Measurements from ENCODE around the gene PODXL2.

Gene PODXL2, protein sequence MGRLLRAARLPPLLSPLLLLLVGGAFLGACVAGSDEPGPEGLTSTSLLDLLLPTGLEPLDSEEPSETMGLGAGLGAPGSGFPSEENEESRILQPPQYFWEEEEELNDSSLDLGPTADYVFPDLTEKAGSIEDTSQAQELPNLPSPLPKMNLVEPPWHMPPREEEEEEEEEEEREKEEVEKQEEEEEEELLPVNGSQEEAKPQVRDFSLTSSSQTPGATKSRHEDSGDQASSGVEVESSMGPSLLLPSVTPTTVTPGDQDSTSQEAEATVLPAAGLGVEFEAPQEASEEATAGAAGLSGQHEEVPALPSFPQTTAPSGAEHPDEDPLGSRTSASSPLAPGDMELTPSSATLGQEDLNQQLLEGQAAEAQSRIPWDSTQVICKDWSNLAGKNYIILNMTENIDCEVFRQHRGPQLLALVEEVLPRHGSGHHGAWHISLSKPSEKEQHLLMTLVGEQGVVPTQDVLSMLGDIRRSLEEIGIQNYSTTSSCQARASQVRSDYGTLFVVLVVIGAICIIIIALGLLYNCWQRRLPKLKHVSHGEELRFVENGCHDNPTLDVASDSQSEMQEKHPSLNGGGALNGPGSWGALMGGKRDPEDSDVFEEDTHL

GRCh38 chr3:127628788-127629466 lies at the start of gene PODXL2:
TSS of gene PODXL2 (plus strand) at chr3:127629185. CDS start at chr3:127629220, 35 bp downstream.
- peak; percentile 17 for DNase-seq

- no peak for DNase-seq
Measured at GRCh38 chr3:127580327-127581060, 48.5 kb upstream of the PODXL2 start.

GRCh38 chr3:127584734-127585133 lies 44.3 kb upstream of the PODXL2 start:
- no peak for DNase-seq

DNA sequence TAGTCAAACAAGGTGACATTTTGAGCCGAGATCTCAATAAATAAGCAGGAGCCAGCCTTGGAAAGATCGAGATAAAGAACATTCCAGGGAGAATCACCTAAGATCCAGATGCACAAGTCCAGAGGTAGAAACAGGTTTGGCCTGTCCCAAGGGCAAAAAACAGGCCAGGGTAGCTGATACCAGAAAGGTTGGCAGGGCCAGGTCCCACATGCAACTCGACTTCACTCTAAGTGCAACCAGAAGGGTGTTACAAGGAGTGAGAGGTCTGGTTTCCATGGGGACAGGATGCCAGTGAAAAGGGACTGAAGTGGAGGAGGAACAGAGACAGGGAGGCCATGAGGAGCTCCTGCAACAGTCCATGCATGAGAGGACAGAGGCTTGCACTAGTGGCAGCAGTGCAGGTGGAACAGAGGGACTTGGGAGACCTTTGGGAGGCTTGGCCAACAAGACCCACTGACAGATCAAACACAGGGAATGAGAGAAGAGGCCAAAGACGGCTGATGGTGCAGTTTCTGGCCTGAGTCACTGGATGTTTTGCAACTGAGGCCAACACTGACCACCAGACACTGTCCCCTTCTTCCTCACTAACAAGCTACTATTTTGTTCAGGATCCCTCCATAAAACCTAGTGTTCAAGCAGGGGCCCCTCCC lies 43.7 kb upstream of the PODXL2 start:
- no peak for DNase-seq

GRCh38 chr3:127585813-127586413 lies 43.1 kb upstream of the PODXL2 start:
- no peak for DNase-seq

DNA sequence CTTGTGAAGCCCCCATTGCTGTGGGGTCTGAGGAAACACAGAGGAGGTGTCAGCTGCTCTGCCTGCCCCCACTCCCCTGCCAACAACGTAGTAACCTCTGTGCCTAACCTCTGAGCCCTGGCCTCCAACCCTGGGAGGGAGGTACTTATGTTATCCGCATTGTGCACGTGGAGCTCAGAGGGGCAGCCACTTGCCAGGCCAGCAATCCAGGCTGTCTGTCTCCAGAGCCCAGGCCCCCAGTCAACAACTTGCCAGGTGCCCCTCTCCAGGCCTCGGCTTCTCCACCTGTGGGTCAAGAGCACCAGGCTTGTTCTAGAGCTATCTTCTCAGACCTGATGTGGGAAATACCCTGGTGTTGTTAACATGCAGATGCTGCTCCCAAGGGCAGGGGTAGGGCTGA lies 41.1 kb upstream of the PODXL2 start:
- no peak for DNase-seq

DNA sequence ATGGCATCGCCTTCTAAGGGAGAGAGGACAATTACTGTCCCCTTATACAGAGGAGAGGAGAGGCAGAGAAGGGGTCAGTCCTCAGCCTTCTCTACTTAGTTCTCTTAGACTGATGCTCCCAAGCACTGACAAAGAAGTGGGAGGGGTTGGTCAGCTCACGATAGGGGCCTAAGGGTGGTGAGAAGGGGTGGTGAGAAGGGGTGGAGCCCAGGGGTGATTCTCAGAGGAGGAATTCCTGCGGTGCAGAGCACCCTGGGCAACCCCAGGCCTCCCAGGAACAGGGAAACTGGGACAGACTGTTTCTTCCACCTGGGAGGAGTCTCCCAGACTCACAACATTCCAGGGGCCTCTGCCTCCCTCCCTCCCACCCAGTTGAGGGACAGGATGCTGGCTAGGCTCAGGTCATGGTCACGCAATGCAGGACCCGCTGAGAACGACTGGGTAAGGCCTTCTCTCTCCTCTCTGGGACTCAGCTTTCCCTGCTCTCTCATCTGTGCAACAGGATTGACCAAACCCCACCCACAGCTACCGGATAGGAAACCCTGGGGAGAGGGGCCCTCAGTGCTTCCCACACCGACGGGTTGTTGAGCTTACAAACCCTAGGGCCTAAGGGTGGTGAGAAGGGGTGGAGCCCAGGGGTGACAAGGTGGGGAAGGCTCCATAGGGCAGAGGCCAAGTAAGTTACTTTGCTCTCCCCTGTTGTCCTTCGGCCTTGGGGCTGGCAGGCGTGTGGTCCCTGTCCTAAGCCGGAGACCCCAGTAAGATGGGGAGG lies 40.0 kb upstream of the PODXL2 start:
- peak; percentile 42 for DNase-seq

- DNase-seq = no peak
Measured at GRCh38 chr3:127589600-127590281, 39.2 kb upstream of the PODXL2 start.

GRCh38 chr3:127590282-127590592 lies 38.7 kb upstream of the PODXL2 start:
- DNase-seq = no peak

GRCh38 chr3:127590593-127591465 lies 38.2 kb upstream of the PODXL2 start, which contains the start of gene TPRA1:
TSS of gene TPRA1 (minus strand) at chr3:127590733. CDS start at chr3:127580146, 10,587 bp downstream.
- peak; percentile 86 for DNase-seq

DNA sequence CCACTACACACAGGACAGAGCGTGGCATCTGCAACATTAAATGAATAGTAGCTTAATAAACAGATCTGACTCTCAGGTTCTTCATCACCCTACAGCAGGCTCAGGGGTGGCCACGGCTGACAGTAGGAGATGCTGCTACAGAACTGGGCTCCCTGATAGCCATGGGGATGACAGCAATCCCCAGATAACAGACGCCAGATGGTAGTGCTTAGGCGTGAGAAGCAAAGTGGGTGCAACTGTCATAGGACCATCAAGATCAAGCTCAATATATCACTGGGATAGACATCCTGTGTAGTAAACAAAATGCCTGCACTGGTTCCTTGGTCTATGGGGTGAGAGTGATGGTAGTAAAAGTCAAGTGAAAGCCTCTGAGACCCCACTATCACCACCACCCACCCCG lies 35.8 kb upstream of the PODXL2 start:
- DNase-seq = no peak

GRCh38 chr3:127595303-127595702 lies 33.7 kb upstream of the PODXL2 start:
- DNase-seq = no peak

DNA sequence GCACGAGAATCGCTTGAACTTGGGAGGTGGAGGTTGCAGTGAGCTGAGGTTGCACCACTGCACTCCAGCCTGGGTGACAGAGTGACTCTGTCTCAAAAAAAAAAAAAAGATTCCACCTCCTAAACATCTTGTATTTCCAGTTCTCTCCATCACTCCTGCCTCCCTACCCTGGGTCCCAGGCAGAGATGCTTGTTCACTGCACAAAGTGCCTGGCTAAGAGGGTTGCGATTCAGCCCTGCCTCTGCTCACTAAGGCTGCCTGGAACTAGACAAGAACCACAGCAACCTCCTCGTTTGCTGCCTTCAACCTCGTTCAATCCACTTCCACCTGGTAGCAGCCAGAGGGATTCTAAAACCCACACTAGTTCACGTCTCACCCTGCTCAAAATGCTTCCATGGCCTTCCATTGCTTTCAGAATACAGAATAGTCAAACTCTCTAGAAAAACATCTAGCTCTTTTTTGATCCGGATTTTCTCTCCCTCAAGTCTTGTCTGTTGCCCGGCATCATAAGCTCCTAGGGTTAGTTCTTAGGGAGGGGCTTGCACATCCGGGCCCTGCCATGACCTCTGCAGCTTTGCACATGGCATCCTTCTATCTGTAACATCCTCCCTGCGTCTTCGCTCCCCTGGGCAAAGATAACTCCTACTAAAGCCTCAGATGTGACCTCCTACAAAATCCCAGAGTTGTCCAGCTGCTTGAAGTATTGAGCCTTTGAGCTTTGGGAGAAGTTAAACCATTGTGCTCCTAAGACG lies 31.8 kb upstream of the PODXL2 start:
- no peak for DNase-seq

- no peak for DNase-seq
Measured at GRCh38 chr3:127598841-127599570, 30.0 kb upstream of the PODXL2 start.

- no peak for DNase-seq
Measured at GRCh38 chr3:127600749-127601456, 28.1 kb upstream of the PODXL2 start.

DNA sequence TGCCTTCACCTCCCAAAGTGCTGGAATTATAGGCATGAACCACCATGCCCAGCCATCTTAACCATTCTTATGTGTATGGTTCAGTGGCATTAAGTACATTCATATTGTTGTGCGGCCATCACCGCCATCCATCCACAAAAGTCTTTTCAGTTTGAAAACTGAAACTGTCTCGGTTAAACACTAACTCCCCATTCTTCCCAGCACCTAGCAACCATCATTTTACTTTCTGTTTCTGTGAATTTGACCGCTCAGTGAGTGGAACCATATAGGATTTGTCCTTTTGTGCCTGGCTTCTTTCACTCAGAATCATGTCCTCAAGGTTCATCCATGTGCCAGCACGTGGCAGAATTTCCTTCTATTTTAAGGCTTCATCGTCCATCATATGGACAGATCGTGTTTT lies 24.9 kb upstream of the PODXL2 start:
- DNase-seq = no peak

GRCh38 chr3:127604546-127605165 lies 24.3 kb upstream of the PODXL2 start:
- DNase-seq = no peak
